K562 (cell line): ENCODE data around the gene MARCHF3. TPM values are rescaled to one million over a fixed set of nuclear protein-coding genes. Genes with fewer than 3 reads are reported as not detected.

ENCODE experiments used
- CBFA2T3 ChIP-seq: fragments of 450-650 bp; IDR thresholded peaks from 2 replicates; pipeline ENCODE4 v1.6.1; 2017
- CBX1 ChIP-seq: sonication (generic); IDR thresholded peaks from 2 replicates; pipeline ENCODE4 v1.6.1; 2016; ENCODE audit warnings: antibody characterized with exemption, low read depth, mild to moderate bottlenecking
- CC2D1A ChIP-seq: fragments of 450-650 bp; IDR thresholded peaks from 2 replicates; pipeline ENCODE4 v1.6.1; 2017; ENCODE audit warnings: mild to moderate bottlenecking
- CHD1 ChIP-seq: fragments of 200-600 bp; sonication (generic); IDR thresholded peaks from one replicate; pipeline ENCODE4 v1.6.1; 2012; ENCODE audit warnings: mild to moderate bottlenecking, moderate library complexity, low read length, inconsistent platforms
- DPF2 ChIP-seq: fragments of 450-650 bp; IDR thresholded peaks from 2 replicates; pipeline ENCODE4 v1.6.1; 2016
- E2F8 ChIP-seq: fragments of 450-650 bp; IDR thresholded peaks from 2 replicates; pipeline ENCODE4 v1.7.1; 2018; ENCODE audit warnings: mild to moderate bottlenecking, low read depth; ENCODE audit not compliant: partially characterized antibody
- HDAC3 ChIP-seq: fragments of 450-650 bp; IDR thresholded peaks from 2 replicates; pipeline ENCODE4 v1.6.1; 2018; ENCODE audit warnings: borderline replicate concordance, mild to moderate bottlenecking, moderate library complexity; ENCODE audit not compliant: partially characterized antibody
- HMBOX1 ChIP-seq: sonication (generic); IDR thresholded peaks from 2 replicates; pipeline ENCODE4 v1.6.1; 2016
- KAT2B ChIP-seq: IDR thresholded peaks from one replicate; pipeline ENCODE4 v1.6.1; 2012; ENCODE audit warnings: low read depth, mild to moderate bottlenecking, control low read depth, inconsistent platforms, low read length, moderate library complexity
- KAT8 ChIP-seq: fragments of 450-650 bp; IDR thresholded peaks from 2 replicates; pipeline ENCODE4 v1.6.1; 2016; ENCODE audit warnings: low read depth, mild to moderate bottlenecking
- NCOR1 ChIP-seq: fragments of 450-650 bp; IDR thresholded peaks from 2 replicates; pipeline ENCODE4 v1.6.1; 2016; ENCODE audit warnings: mild to moderate bottlenecking, moderate library complexity
- PML ChIP-seq: IDR thresholded peaks from 2 replicates; pipeline ENCODE4 v1.6.1; 2012; ENCODE audit warnings: low read length, inconsistent platforms
- TAF9B ChIP-seq: fragments of 450-650 bp; IDR thresholded peaks from 2 replicates; pipeline ENCODE4 v1.6.1; 2018; ENCODE audit warnings: mild to moderate bottlenecking; ENCODE audit not compliant: partially characterized antibody
- TEAD4 ChIP-seq, 2 experiments: sonication (generic) in 1 of 2; formaldehyde crosslinking in 1 of 2; IDR thresholded peaks; 2 replicates each; pipeline versions ENCODE4 v1.6.1 to v1.8.0; 2012 to 2022; ENCODE audit warnings: borderline replicate concordance in 1 of 2, inconsistent platforms in 1 of 2, low read length in 1 of 2, mild to moderate bottlenecking in 1 of 2, missing genetic modification reagents in 1 of 2
- TRIM24 ChIP-seq, 2 experiments: fragments of 450-650 bp; IDR thresholded peaks; 2 replicates each; pipeline ENCODE4 v1.6.1; 2016
- ZNF212 ChIP-seq: fragments of 450-650 bp; formaldehyde crosslinking; IDR thresholded peaks from 2 replicates; pipeline ENCODE4 v1.4.0; 2020; ENCODE audit warnings: mild to moderate bottlenecking
- ZNF583 ChIP-seq: fragments of 250-450 bp; sonication (Bioruptor Pico); IDR thresholded peaks from 2 replicates; pipeline ENCODE4 v1.4.0; 2020
- ZNF785 ChIP-seq: fragments of 250-450 bp; sonication (Bioruptor Pico); IDR thresholded peaks from 2 replicates; pipeline ENCODE4 v1.4.0; 2020; ENCODE audit warnings: mild to moderate bottlenecking
- polyA plus RNA-seq, 8 experiments: library from polyadenylated mRNA; depleted of rRNA in 4 of 8; stranded (reverse) in 5 of 8; unstranded in 3 of 8; fragments of >200 nt; fragmentation: Nextera tagmentation in 2 of 8; fragmentation: Illumina TruSeq in 1 of 8; extraction: Ambion mirVana in 2 of 8; extraction: Trizol in 1 of 8; gene quantifications; 2 replicates each; pipeline versions ENCODE4 v1.2.1 to v1.2.3, GENCODE V29; 2011 to 2014; ENCODE audit warnings: inconsistent platforms in 1 of 8, missing spikeins in 1 of 8
- total RNA-seq, 7 experiments: library from RNA; depleted of rRNA in 6 of 7; stranded (reverse); fragments of >200 nt in 6 of 7; fragmentation: Illumina TruSeq in 2 of 7; extraction: Trizol in 2 of 7; gene quantifications; 2 replicates each; pipeline versions ENCODE4 v1.2.1 to v1.2.3, GENCODE V29; 2011 to 2021; ENCODE audit warnings: low replicate concordance in 1 of 7
- TF ChIP-seq, protein P1 (sequence below): IDR thresholded peaks from 2 replicates; pipeline ENCODE4 v1.6.1; 2011; ENCODE audit warnings: borderline replicate concordance, low read depth, mild to moderate bottlenecking, moderate library complexity, low read length; ENCODE audit not compliant: insufficient read depth, poor library complexity, severe bottlenecking
- TF ChIP-seq, protein P2 (sequence below): sonication (generic); formaldehyde crosslinking; IDR thresholded peaks from 2 replicates; pipeline ENCODE4 v1.9.0; 2022; ENCODE audit warnings: mild to moderate bottlenecking, missing genetic modification reagents
- TF ChIP-seq, protein P3 (sequence below): fragments of 250-450 bp; sonication (Bioruptor Pico); IDR thresholded peaks from 2 replicates; pipeline ENCODE4 v1.5.0; 2021; ENCODE audit warnings: mild to moderate bottlenecking, moderate library complexity

Gene MARCHF3
- total and polyA plus RNA-seq, 9 of the 15 experiments (the other 6 are each of a cell fraction or from before 2014, with no cell fraction given): 5.6 to 37.4 (median 16.5) TPM

DNA sequence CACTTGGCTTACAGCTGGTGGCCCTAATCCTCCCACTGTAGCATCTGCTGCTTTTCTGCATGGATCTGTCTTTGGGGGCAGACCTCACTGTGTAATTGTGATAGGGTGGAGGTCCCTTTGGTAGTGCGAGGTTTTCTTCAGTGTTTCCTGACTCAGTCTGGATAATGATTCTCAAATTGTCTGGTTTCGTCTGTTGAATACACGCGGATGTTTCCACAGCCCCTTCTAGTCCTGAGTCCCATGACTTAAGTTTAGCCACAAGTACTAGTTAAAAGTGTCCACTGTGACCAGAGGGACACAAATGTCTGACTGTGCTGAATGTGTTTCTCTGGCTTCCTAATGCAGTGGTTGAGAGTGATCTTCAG is 182.9 kb downstream of the MARCHF3 start (continued):
- TF ChIP-seq TEAD4 (IDR thresholded peaks at IDR 0.05; ENCODE audit: low read length) (peak; percentile 89), TEAD4 (CRISPR knock-in tag; IDR thresholded peaks at IDR 0.05; ENCODE audit: borderline replicate concordance) (no peak), ZNF212 (CRISPR knock-in tag) (no peak), KAT8 (no peak), KAT2B (no peak), CBX1 (no peak), NCOR1 (peak; percentile 88), DPF2 (peak; percentile 75), TRIM24 (IDR thresholded peaks at IDR 0.05) (peak; percentile 59 to 67; a peak in 3 of 4 replicates), CBFA2T3 (peak; percentile 95), CHD1 (no peak), HDAC3 (no peak), ZNF583 (CRISPR knock-in tag) (no peak), HMBOX1 (peak; percentile 85), TAF9B (peak; percentile 35), E2F8 (no peak), ZNF785 (no peak), PML (peak; percentile 81; the same call in 1 of the 2 replicates), CC2D1A (peak; percentile 22; the same call in 1 of the 2 replicates)
- TF ChIP-seq, protein P1, sequence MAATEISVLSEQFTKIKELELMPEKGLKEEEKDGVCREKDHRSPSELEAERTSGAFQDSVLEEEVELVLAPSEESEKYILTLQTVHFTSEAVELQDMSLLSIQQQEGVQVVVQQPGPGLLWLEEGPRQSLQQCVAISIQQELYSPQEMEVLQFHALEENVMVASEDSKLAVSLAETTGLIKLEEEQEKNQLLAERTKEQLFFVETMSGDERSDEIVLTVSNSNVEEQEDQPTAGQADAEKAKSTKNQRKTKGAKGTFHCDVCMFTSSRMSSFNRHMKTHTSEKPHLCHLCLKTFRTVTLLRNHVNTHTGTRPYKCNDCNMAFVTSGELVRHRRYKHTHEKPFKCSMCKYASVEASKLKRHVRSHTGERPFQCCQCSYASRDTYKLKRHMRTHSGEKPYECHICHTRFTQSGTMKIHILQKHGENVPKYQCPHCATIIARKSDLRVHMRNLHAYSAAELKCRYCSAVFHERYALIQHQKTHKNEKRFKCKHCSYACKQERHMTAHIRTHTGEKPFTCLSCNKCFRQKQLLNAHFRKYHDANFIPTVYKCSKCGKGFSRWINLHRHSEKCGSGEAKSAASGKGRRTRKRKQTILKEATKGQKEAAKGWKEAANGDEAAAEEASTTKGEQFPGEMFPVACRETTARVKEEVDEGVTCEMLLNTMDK: no peak
- TF ChIP-seq, protein P2, sequence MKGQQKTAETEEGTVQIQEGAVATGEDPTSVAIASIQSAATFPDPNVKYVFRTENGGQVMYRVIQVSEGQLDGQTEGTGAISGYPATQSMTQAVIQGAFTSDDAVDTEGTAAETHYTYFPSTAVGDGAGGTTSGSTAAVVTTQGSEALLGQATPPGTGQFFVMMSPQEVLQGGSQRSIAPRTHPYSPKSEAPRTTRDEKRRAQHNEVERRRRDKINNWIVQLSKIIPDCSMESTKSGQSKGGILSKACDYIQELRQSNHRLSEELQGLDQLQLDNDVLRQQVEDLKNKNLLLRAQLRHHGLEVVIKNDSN (CRISPR knock-in tag): no peak
- TF ChIP-seq, protein P3, sequence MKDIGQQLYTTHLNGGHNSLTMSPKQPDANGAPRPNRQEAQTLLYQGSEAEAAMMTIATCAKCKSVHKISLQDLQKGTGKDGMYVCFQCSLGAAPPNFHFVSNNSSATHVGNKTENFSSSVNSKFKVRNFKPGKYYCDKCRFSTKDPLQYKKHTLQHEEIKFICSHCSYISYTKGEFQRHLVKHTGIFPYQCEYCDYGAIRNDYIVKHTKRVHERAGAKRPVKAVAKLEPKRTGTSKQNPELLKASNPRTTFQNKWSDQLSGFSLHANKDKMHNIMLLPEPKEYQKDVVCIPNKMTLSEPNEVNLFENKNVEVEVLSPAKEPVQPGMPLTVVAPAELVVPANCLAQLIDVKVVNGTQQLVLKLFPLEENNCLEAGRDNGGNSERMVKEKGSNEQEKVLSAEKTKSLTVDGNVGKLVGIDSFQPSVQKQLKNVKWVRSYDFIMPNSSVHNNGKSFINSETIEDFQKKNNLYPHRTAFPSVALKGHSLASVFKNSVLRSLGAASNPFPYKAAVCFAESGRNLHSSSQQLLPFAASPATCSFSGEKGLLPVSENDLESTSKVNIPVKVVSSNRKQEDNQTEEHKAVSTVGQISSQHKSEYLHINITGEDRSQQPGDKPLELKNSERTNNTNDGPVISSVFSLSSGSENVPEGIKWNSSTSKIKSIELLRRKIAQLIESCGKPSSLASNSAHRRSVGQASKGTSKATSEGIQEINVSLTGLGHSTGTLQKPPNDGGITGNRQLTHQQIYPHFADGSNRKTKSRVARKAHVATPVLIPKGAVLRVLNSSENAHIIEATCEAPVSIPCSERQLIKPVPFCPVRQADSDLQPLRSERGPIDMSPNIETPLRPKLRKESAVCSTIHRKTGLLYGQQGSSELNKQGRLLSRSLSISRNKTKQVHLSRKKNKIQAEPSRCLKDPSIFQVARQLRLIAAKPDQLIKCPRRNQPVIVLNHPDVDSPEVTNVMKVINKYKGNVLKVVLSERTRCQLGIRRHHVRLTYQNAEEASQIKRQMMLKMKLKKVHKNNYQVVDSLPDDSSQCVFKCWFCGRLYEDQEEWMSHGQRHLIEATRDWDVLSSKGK (CRISPR knock-in tag): no peak
